CD4-positive, alpha-beta T cell treated with Interleukin-6 for 4 hours (primary cell): Measurements from ENCODE around the gene GPR17.

Experiments
- DNase-seq: peaks from one replicate; pipeline ENCODE4 v3.0.0-alpha.2; 2020; ENCODE audit warnings: mixed read lengths

Gene GPR17

GRCh38 chr2:127655209-127656073 is 9.5 kb downstream of the GPR17 start:
- DNase-seq: no peak

DNA sequence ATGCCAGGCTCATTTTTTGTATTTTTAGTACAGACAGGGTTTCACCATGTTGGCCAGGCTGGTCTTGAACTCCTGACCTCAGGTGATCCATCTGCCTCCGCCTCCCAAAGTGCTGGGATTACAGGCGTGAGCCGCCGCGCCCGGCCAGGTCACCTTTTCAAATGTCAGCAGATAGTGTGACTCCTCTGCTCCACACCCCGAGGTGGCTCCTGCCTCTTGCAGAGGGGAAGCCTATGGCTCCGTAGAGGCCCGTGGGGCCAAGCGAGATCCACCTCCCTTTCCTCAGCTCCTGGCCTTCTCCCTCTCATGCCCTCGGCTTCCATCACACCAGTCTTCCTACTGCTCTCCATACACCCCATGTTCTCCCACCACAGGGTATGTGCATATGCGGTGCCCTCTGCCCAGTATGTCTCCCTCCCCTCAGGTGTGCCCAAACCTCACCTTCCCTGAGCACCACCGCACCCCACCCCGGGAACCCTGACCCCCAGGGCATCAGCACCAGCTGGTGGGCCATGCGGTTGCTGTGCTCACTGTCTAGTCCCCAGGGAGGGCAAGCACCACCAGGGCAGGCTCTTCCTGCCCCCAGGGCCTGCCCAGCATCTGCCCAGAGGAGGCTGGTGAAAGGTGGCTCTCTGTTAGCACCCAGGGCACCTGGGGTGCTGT is 10.7 kb downstream of the GPR17 start:
- DNase-seq: no peak

GRCh38 chr2:127657232-127657595 is 11.3 kb downstream of the GPR17 start:
- no peak for DNase-seq

DNA sequence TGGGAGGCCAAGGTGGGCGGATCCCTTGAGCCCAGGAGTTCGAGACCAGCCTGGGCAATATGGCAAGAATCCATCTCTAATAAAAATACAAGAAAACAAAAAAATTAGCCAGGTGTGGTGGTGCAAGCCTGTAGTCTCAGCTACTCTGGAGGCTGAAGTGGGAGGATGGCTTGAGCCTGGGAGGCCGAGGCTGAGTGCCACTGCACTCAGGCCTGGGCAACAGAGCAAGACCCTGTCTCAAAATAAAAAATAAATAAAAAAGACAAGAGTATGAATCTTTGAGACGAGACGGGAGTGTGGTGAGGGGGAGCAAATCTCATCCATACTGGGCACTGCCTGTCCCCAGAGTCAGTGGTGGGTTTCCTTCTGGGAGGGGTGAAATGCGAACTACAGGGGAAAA is 12.2 kb downstream of the GPR17 start:
- DNase-seq: no peak

GRCh38 chr2:127658641-127659407 is 12.9 kb downstream of the GPR17 start:
- DNase-seq: no peak

DNA sequence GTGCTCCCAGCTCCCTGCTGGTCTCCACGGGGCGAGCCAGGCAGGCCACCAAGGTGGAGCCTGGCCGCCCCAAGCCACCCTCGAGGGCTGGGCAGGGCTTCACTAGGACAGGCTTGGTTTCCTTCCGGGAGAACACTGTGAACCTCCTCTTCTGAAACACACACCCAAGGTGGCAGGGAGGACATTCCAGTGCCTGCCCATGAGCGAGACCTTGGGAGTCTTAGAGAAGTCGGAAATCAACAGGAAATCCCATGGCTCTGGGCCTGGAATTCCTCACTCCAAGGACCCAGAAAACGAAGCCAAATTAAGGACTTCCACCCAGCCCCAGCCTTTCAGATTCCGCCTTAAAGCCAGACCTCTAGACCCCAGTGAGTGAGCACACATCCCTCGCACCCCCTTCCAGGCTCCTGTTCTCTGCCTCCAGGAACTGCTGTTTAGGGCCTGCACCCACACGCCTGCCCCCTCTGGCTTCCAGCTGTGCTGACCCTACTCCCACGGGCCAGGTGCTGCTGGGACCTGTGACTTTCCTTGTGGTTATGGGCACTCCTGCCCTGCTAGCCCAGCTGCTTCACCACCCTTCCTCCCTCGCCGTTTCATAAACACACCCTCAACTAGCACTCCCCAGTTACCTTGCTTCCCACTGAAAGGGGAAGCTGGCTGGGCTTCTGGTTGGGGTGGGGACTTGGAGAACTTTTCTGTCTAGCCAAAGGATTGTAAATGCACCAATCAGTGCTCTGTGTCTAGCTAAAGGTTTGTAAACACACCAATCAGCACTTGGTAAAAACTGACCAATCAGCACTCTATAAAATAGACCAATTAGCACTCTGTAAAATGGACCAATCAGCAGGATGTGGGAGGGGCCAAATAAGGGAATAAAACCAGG is 13.7 kb downstream of the GPR17 start:
- DNase-seq: no peak

- DNase-seq: no peak
These were observed 14.3 kb downstream of the GPR17 start for GRCh38 chr2:127660291-127660578.

DNA sequence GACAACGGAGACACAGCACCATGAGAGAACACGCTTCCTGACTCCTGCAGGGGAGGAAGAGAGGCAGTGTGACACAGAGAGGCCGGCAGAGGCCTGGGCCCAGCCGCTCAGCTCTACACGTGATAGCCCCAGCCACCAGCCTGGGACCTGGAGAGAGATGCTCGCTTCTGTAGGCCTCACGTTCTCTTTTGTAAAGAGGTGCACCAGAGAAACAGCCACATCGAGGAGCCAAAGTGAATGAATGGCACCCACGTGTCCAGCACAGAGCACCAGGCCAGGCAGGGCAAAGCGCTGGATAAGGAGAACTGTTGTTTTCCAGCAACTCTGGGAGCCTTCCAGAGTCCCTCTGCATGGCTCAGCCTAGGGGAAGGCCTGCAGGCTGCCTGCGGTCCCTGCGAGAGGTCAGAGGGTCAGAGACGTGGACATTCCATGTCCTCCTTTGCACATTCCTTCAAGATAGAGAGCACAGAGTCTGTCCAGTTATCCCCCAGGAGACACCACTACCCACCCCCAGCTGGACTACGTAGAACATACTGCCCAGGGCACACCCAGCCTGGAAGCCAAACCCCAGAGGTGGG is 15.2 kb downstream of the GPR17 start:
- DNase-seq: no peak

DNA sequence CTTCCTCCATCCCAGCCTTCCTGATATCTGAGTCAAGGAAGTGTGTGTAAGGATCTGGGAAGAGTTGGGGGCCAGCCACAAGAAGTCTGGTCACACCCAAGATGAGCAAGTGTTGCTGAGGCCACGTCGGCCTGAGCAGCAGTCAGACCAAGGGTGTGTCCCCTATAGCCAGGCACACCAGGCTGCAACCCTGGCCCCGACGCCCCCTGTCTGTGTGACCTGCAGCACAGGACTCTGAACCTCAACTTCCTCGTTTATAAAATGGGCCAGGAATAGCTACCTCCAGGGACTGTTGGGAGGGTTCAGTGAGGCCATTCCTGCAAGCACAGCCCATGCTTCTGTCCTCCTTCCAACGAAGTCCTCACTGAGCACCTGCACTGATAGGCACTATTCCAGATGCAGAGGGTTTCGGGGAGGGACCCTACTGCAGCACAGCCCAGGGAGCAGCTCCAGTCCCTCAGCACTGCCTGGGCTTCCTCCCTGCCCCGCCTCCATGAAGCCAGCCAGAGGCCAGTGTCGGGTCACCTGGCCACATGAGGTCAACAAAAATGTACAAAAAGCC is 16.1 kb downstream of the GPR17 start:
- no peak for DNase-seq

DNA sequence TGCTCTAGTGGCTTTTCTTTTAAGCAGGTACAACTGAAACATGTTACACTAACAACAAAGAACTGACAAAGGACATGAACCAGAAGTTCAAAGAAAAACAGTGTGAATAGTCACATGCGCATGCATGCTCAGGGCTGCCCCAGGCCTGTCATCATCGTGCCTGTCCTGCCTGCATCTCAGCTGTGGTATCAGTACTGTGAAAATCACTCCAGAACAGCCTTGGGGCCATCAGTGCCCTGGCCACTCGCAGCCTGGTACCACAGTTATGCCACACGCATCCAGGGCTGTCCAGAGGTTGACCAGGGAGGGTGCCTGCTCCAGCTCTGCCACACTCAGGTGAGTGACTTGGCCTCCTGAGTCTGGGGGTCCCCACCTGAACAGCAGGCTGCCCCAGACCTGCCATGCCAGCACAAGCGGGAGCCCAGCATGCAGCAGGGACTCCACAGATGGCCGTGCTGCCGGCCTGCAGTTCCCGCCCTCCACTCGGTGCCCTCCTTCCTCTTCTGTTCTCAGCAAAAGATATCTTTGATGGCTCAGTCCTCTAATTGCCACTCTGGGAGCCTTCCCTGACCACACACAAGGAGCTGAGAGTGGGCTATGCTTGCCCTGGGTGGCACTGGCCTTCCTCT is 17.1 kb downstream of the GPR17 start:
- DNase-seq: no peak

DNA sequence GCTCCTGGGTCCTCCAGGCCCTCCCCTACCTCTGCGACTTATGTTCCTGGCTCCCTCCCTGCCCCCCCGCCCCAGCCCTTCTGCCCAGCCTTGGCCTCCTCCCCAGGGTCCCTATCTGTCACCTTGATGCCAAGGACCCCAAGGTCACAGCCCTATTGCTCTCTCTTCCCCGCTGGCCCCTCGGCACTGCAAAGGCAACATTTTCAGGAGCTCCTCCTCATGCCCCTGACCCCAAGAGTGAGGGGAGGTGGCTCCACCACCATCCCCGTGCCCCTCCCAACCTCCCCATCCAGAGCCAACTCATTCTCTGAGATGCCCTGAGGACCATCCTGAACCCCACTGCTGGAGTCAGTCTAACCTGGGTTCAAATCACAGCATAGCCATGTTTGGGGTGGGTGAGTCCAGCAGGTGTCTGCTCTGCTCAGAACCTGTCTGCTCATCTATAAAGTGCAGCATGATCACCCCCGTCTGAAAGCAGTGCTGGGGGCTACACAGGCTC is 17.7 kb downstream of the GPR17 start:
- DNase-seq: no peak

- DNase-seq: no peak
These were observed 18.3 kb downstream of the GPR17 start for GRCh38 chr2:127664065-127664894.

DNA sequence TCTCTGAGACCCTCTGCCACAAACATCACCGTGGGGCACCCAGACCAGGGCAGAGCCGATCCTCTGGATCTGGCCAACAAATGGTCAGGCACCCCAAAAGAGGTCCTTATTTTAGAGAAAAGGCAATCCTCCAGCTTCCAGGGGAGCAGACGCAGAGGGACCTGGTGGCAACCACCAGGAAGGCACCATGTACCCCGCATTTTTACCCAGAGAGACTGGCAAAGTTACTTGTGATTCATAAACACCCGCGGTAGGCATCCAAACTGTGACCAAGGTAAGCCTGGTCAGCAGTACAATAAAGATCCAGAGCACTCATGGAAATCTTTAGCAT is 18.9 kb downstream of the GPR17 start:
- DNase-seq: no peak

DNA sequence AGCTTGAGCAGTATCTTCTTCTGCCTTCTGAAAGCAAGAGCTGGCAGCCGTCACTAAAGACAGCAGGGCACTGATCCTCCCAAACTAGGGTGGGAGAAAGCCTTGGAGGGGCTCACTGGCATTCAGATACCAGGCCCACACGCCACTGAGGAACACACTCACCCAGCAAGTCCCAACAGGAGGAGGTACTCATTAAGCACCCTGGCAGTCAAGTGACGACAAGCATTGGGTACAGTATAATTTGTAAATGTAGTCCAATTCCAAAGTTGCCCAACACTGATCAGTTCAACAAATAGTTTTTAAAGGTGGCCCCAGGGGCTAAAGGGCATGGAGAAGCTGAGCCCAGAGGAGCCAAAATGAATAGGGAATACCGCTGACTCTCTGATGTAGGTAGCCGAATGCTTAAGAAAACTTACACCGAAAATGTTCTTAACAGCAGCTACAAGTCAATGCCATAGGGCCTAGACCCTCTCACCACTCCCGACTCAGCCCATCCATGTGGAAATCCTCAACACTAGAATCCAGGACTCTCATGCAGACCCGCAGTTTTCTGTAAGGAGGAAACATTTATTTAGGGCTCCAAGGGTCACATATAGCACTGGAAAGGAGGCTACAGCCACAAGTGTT is 19.4 kb downstream of the GPR17 start:
- DNase-seq: no peak

GRCh38 chr2:127669056-127669455 is 23.1 kb downstream of the GPR17 start:
- DNase-seq: no peak

- DNase-seq: no peak
These were observed 24.4 kb downstream of the GPR17 start for GRCh38 chr2:127670055-127670956.

GRCh38 chr2:127670957-127671290 is 25.0 kb downstream of the GPR17 start:
- no peak for DNase-seq

GRCh38 chr2:127671557-127672302 is 25.8 kb downstream of the GPR17 start:
- no peak for DNase-seq
